Esophagus squamous epithelium (tissue), 4 donors: ENCODE results near the gene NIM1K.

Experiments
- CTCF ChIP-seq, 6 experiments: fragments of 450-650 bp in 4 of 6; fragments of 200-600 bp in 2 of 6; sonication (generic) in 2 of 6; IDR thresholded peaks; one replicate each; pipeline ENCODE4 v1.5.1; 2016 to 2019; ENCODE audit warnings: antibody characterized with exemption in 6 of 6, mild to moderate bottlenecking in 4 of 6, moderate library complexity in 4 of 6
- POLR2A ChIP-seq, 4 donors: fragments of 450-650 bp; IDR thresholded peaks; one replicate each; pipeline ENCODE4 v1.6.1; 2017; ENCODE audit warnings: antibody characterized with exemption in 4 of 4, mild to moderate bottlenecking in 4 of 4, moderate library complexity in 3 of 4

GRCh38 chr5:43268188-43268820, 76.3 kb downstream of the NIM1K start:
- TF ChIP-seq POLR2A (IDR thresholded peaks at IDR 0.05) (no peak), CTCF (IDR thresholded peaks at IDR 0.05) (no peak)
